H1 (cell line): ENCODE data around the gene NTPCR. TPM values are rescaled to one million over a fixed set of nuclear protein-coding genes. Genes with fewer than 3 reads are reported as not detected.

Experiments
- CTCF ChIA-PET: fragments of 300-600 bp; sonication (Branson Sonifier 250); formaldehyde crosslinking; loops from one replicate; lab custom pipeline; 2021; ENCODE audit not compliant: partially characterized antibody; lab: Charles Lee
- POLR2A ChIA-PET: fragments of 300-600 bp; sonication (Branson Sonifier 250); formaldehyde crosslinking; loops from one replicate; lab custom pipeline; 2021; ENCODE audit warnings: inconsistent platforms; ENCODE audit not compliant: partially characterized antibody; lab: Charles Lee
- DNase-seq, 2 experiments: peaks; one replicate each; pipeline versions ENCODE4 v3.0.0 to v3.0.0-alpha.2; 2010 to 2022; ENCODE audit warnings: low spot score in 2 of 2, low read depth in 1 of 2, mixed read lengths in 1 of 2
- FAIRE-seq: peaks from 2 replicates; lab custom pipeline; 2011; peaks lifted over from hg19 to GRCh38; lab: Jason Lieb, UNC
- H2AFZ ChIP-seq: 2 replicates; pipeline ENCODE4 v1.8.1; 2012; ENCODE audit warnings: low read length, inconsistent platforms
- H2AK5ac ChIP-seq: 2 replicates; pipeline ENCODE4 v1.6.1; 2013; ENCODE audit warnings: low read depth, low read length
- H2BK120ac ChIP-seq: replicated peaks from 2 replicates; pipeline ENCODE3; 2013; ENCODE audit warnings: low read depth, low read length, inconsistent platforms
- H2BK12ac ChIP-seq: 2 replicates; pipeline ENCODE4 v1.6.1; 2013; ENCODE audit warnings: low read depth, low read length
- H2BK15ac ChIP-seq: 2 replicates; pipeline ENCODE4 v1.6.1; 2013; ENCODE audit warnings: low read length
- H2BK20ac ChIP-seq: 2 replicates; pipeline ENCODE4 v1.6.1; 2013; ENCODE audit warnings: low read length
- H2BK5ac ChIP-seq: 2 replicates; pipeline ENCODE4 v1.6.1; 2013; ENCODE audit warnings: low read depth, low read length
- H3K14ac ChIP-seq: 2 replicates; pipeline ENCODE4 v1.6.1; 2013; ENCODE audit warnings: inconsistent platforms; ENCODE audit not compliant: insufficient read length
- H3K18ac ChIP-seq: 2 replicates; pipeline ENCODE4 v1.6.1; 2013; ENCODE audit warnings: low read length; ENCODE audit errors: extremely low read depth
- H3K23ac ChIP-seq: 2 replicates; pipeline ENCODE4 v1.6.1; 2013; ENCODE audit warnings: inconsistent platforms; ENCODE audit not compliant: insufficient read length
- H3K23me2 ChIP-seq: 2 replicates; pipeline ENCODE4 v1.6.1; 2013; ENCODE audit warnings: low read depth, low read length
- H3K27ac ChIP-seq: 2 replicates; pipeline ENCODE4 v1.6.1; 2011; ENCODE audit warnings: low read depth, low read length, inconsistent platforms
- H3K27me3 ChIP-seq, 4 experiments: replicated peaks in 1 of 4; 1 replicate in 1 of 4; 2 replicates in 3 of 4; pipeline versions ENCODE4 v1.6.1 to v1.8.1; 2011 to 2013; ENCODE audit warnings: low read length in 3 of 4, mild to moderate bottlenecking in 3 of 4, inconsistent platforms in 2 of 4, mixed read lengths in 2 of 4, moderate library complexity in 1 of 4; ENCODE audit not compliant: control insufficient read depth in 3 of 4, insufficient read depth in 3 of 4; ENCODE audit errors: extremely low read depth in 1 of 4
- H3K36me3 ChIP-seq, 4 experiments: 2 replicates each; pipeline versions ENCODE4 v1.6.1 to v1.8.1; 2011 to 2013; ENCODE audit warnings: mild to moderate bottlenecking in 4 of 4, low read length in 3 of 4, moderate library complexity in 2 of 4, control low read depth in 1 of 4, inconsistent platforms in 1 of 4; ENCODE audit not compliant: insufficient read depth in 4 of 4, control insufficient read depth in 2 of 4
- H3K4ac ChIP-seq: replicated peaks from 2 replicates; pipeline ENCODE3; 2013; ENCODE audit warnings: low read length, low read depth, mixed read lengths, inconsistent platforms; ENCODE audit not compliant: insufficient read length
- H3K4me1 ChIP-seq, 4 experiments: replicated peaks in 1 of 4; 1 replicate in 1 of 4; 2 replicates in 3 of 4; pipeline versions ENCODE4 v1.6.1 to v1.8.1; 2011 to 2013; ENCODE audit warnings: low read length in 3 of 4, inconsistent platforms in 2 of 4, mixed read lengths in 1 of 4; ENCODE audit not compliant: insufficient read depth in 4 of 4, control insufficient read depth in 3 of 4
- H3K4me2 ChIP-seq, 2 experiments: 2 replicates each; pipeline versions ENCODE4 v1.6.1 to v1.8.1; 2011 to 2013; ENCODE audit warnings: low read depth in 2 of 2, low read length in 2 of 2, control low read depth in 1 of 2, inconsistent platforms in 1 of 2, mild to moderate bottlenecking in 1 of 2; ENCODE audit not compliant: insufficient read depth in 1 of 2
- H3K4me3 ChIP-seq, 4 experiments: fragments of 200-600, 300-600 bp in 1 of 4; sonication (generic), shearing (Covaris generic), sonication (Bioruptor Twin) in 1 of 4; 2 replicates each; pipeline versions ENCODE4 v1.5.1 to v1.8.1; 2011 to 2016; ENCODE audit warnings: low read length in 4 of 4, low read depth in 3 of 4, control low read depth in 2 of 4, inconsistent platforms in 2 of 4, mild to moderate bottlenecking in 2 of 4, mixed read lengths in 1 of 4, moderate library complexity in 1 of 4; ENCODE audit not compliant: insufficient read depth in 2 of 4; ENCODE audit errors: extremely low read depth in 1 of 4
- H3K56ac ChIP-seq: replicated peaks from 2 replicates; pipeline ENCODE3; 2013; ENCODE audit warnings: low read depth, mild to moderate bottlenecking, mixed read lengths, low read length, inconsistent platforms; ENCODE audit not compliant: insufficient read length
- H3K79me1 ChIP-seq: 2 replicates; pipeline ENCODE4 v1.6.1; 2013; ENCODE audit warnings: low read depth, low read length, control low read depth
- H3K79me2 ChIP-seq, 2 experiments: 2 replicates each; pipeline versions ENCODE4 v1.6.1 to v1.8.1; 2012 to 2013; ENCODE audit warnings: low read length in 2 of 2, mild to moderate bottlenecking in 2 of 2, inconsistent platforms in 1 of 2; ENCODE audit not compliant: insufficient read depth in 2 of 2, control insufficient read depth in 1 of 2
- H3K9ac ChIP-seq, 4 experiments: replicated peaks in 1 of 4; 1 replicate in 1 of 4; 2 replicates in 3 of 4; pipeline versions ENCODE4 v1.6.1 to v1.8.1; 2011 to 2013; ENCODE audit warnings: low read depth in 3 of 4, low read length in 3 of 4, control low read depth in 2 of 4, mild to moderate bottlenecking in 2 of 4, moderate library complexity in 2 of 4, inconsistent platforms in 1 of 4; ENCODE audit errors: extremely low read depth in 1 of 4
- H3K9me3 ChIP-seq, 2 experiments: 2 replicates each; pipeline versions ENCODE4 v1.6.1 to v1.8.1; 2012 to 2013; ENCODE audit warnings: mild to moderate bottlenecking in 2 of 2, moderate library complexity in 2 of 2, control low read depth in 1 of 2, inconsistent platforms in 1 of 2, low read depth in 1 of 2, low read length in 1 of 2, mixed read lengths in 1 of 2; ENCODE audit not compliant: insufficient read depth in 2 of 2
- H4K20me1 ChIP-seq, 2 experiments: replicated peaks in 1 of 2; 2 replicates each; pipeline versions ENCODE3 to v1.8.1; 2011 to 2013; ENCODE audit warnings: inconsistent platforms in 2 of 2, low read length in 2 of 2, mild to moderate bottlenecking in 1 of 2; ENCODE audit not compliant: insufficient read depth in 2 of 2, control insufficient read depth in 1 of 2
- H4K5ac ChIP-seq: 2 replicates; pipeline ENCODE4 v1.6.1; 2013; ENCODE audit warnings: low read length, low read depth, mixed read lengths, inconsistent platforms; ENCODE audit not compliant: insufficient read length
- H4K8ac ChIP-seq: 2 replicates; pipeline ENCODE4 v1.8.0; 2013; ENCODE audit warnings: mild to moderate bottlenecking, moderate library complexity, low read length, inconsistent platforms; ENCODE audit not compliant: insufficient read depth; ENCODE audit errors: extremely low read depth
- H4K91ac ChIP-seq: replicated peaks from 2 replicates; pipeline ENCODE3; 2013; ENCODE audit warnings: low read length, mixed read lengths, inconsistent platforms; ENCODE audit not compliant: insufficient read length
- CBX8 ChIP-seq: fragments of 300-800, 300-1000 bp; sonication (generic); IDR thresholded peaks from 2 replicates; pipeline ENCODE4 v1.7.1; 2016; ENCODE audit warnings: low read depth, low read length, borderline replicate concordance
- CHD1 ChIP-seq: IDR thresholded peaks from 2 replicates; pipeline ENCODE4 v1.6.1; 2012; ENCODE audit warnings: low read depth, low read length, improper control_type of control experiment
- WGBS, 2 experiments: shearing (Covaris generic) in 1 of 2; methylation state at CpG; one replicate each; pipeline versions ENCODE4 v1.1.6 to v1.1.7; 2013 to 2015; ENCODE audit warnings: low lambda C conversion rate in 2 of 2, mixed read lengths in 2 of 2, inconsistent platforms in 1 of 2, low coverage in 1 of 2, missing lambda C conversion rate in 1 of 2; ENCODE audit not compliant: insufficient replicate concordance in 2 of 2, insufficient coverage in 1 of 2, insufficient read length in 1 of 2; ENCODE audit errors: extremely low coverage in 1 of 2, missing lambda C conversion rate in 1 of 2; 5-methylcytosine and 5-hydroxymethylcytosine counted together
- polyA plus RNA-seq, 7 experiments: library from polyadenylated mRNA; depleted of rRNA in 3 of 7; stranded (reverse) in 5 of 7; unstranded in 2 of 7; fragments of >200 nt in 5 of 7; fragments of 200-250 nt in 2 of 7; gene quantifications; 1 replicate in 5 of 7; 2 replicates in 1 of 7; 4 replicates in 1 of 7; pipeline versions ENCODE4 v1.2.1 to v1.2.3, GENCODE V29; 2011 to 2013; ENCODE audit warnings: missing spikeins in 2 of 7, mixed read lengths in 2 of 7
- total RNA-seq: library from RNA; stranded (reverse); fragmentation: NEBNext Ultra II Directional; extraction: Animal tissue kit (Norgen Biotek cat#: 25700); gene quantifications from 2 replicates; pipeline ENCODE4 v1.2.1, GENCODE V29; 2021

NTPCR gene
- total and polyA plus RNA-seq, 2 of the 8 experiments (the other 6 are each of a cell fraction or from before 2014, with no cell fraction given), result 22.6 to 73.1 TPM

DNA sequence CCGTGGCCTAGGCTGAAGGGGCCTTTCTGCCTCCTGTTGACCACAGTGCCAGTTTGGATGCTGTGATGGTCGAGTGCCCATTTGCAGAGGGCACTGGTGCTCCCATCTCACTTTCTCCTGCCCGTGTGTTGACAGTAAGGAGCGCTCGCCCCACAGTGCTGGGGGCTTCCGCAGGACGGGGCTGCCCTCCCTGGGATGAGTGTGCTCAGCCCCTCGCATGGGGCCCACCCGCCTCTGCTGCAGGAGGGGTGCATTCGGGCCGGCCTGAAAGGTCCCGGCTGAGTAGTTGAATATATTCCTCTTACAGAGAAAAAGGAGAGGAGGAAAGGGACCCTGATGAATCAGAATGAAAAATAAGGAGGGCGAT is 37.3 kb downstream of the NTPCR start:
- H4K91ac ChIP-seq, result no peak overlapping the region
- H2BK15ac ChIP-seq, result no peak overlapping the region
- no peak overlapping the region for H2AK5ac ChIP-seq
- no peak overlapping the region for H2BK5ac ChIP-seq
- no peaks in the 10 kb centered on the region for H3K79me2 ChIP-seq
- 89% methylated on average over 12 of the region's 13 CpGs; no CpG with 5 or more reads in 1 of the 2 experiments for WGBS, 2 experiments
- H3K36me3 ChIP-seq, result peaks cover 0 to 7% (median 5%) of the 10 kb centered on the region in 4 experiments; a peak in 6 of 8 replicates
- H3K79me1 ChIP-seq, result no peaks in the 10 kb centered on the region
- no peak overlapping the region for H3K27ac ChIP-seq
- H2BK12ac ChIP-seq, result no peak overlapping the region
- H2AFZ ChIP-seq, result no peak overlapping the region
- H3K9ac ChIP-seq, result no peak overlapping the region
- no peak overlapping the region for H2BK20ac ChIP-seq
- H3K4me3 ChIP-seq, result no peak overlapping the region
- no peak overlapping the region for H3K14ac ChIP-seq
- H4K8ac ChIP-seq, result no peak overlapping the region
- no peak overlapping the region for H2BK120ac ChIP-seq
- no peaks in the 10 kb centered on the region for H3K9me3 ChIP-seq
- FAIRE-seq, result no peak
- H3K4me2 ChIP-seq, result no peak overlapping the region
- H3K4ac ChIP-seq, result no peak overlapping the region
- no peak overlapping the region for H3K18ac ChIP-seq
- no peaks in the 10 kb centered on the region for H3K4me1 ChIP-seq
- DNase-seq, result no peak
- no peaks in the 10 kb centered on the region for H3K27me3 ChIP-seq
- TF ChIP-seq CBX8 (no peak), CHD1 (no peak)
- TF ChIP-seq, all 59 proteins: peak for 0
- no peak overlapping the region for H4K5ac ChIP-seq
- ChIA-PET POLR2A (no interaction called here), CTCF (no interaction called here)
- H4K20me1 ChIP-seq, result no peaks in the 10 kb centered on the region
- no peak overlapping the region for H3K56ac ChIP-seq
- H3K23ac ChIP-seq, result no peak overlapping the region
- H3K23me2 ChIP-seq, result no peaks in the 10 kb centered on the region
